Breast epithelium (tissue), 3 donors: Measurements from ENCODE around the gene IDS.

Source experiments
- POLR2AphosphoS5 ChIP-seq, 3 donors: sonication (generic); formaldehyde crosslinking; IDR thresholded peaks; one replicate each; pipeline ENCODE4 v1.6.1; 2017; ENCODE audit warnings: antibody characterized with exemption in 3 of 3
- TF ChIP-seq, protein P1 (sequence below), 3 donors: fragments of 450-650 bp; IDR thresholded peaks; one replicate each; pipeline ENCODE4 v1.5.1; 2016 to 2017; ENCODE audit warnings: antibody characterized with exemption in 3 of 3, mild to moderate bottlenecking in 3 of 3, moderate library complexity in 3 of 3

DNA sequence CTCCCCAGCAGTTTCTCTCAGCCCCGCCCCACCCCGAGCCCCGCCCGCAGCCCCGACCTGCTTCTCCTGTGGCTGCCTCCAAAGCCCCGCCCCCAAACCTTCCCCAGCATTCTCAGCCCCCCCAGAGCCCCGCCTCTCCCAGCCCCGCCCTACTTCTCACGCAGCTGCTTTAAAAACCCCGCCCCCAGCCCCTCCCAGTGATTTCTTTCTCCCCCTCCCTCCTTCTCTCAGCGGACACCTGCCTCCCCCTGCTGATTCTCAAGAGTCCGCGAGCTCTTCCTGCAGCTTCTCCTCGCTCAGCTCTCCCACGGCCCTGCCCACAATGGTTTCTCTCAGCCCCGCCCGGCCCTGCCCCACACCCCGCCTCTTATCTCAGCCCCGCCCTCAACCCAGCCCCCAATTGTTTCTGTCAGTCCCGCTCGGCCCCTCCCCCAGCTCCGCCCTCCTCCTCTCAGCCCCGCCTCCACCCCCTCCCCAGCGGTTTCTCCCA is 35.1 kb upstream of the IDS start:
- TF ChIP-seq, protein P1, sequence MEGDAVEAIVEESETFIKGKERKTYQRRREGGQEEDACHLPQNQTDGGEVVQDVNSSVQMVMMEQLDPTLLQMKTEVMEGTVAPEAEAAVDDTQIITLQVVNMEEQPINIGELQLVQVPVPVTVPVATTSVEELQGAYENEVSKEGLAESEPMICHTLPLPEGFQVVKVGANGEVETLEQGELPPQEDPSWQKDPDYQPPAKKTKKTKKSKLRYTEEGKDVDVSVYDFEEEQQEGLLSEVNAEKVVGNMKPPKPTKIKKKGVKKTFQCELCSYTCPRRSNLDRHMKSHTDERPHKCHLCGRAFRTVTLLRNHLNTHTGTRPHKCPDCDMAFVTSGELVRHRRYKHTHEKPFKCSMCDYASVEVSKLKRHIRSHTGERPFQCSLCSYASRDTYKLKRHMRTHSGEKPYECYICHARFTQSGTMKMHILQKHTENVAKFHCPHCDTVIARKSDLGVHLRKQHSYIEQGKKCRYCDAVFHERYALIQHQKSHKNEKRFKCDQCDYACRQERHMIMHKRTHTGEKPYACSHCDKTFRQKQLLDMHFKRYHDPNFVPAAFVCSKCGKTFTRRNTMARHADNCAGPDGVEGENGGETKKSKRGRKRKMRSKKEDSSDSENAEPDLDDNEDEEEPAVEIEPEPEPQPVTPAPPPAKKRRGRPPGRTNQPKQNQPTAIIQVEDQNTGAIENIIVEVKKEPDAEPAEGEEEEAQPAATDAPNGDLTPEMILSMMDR (IDR thresholded peaks at IDR 0.05), result no peak
- TF ChIP-seq POLR2AphosphoS5 (IDR thresholded peaks at IDR 0.05), result no peak
